Skeletal muscle satellite cell (primary cell): Measurements from ENCODE around the gene OGFOD2. TPM values are rescaled to one million over a fixed set of nuclear protein-coding genes. Genes with fewer than 3 reads are reported as not detected.
"Not testable (repeated sequence)": the region's sequence is repeated elsewhere in the genome, so short reads cannot be mapped to it uniquely, and the experiment has no call there.

Experiments used
- H3K27me3 ChIP-seq: 2 replicates; pipeline ENCODE4 v1.7.0; 2013; ENCODE audit warnings: low read length; ENCODE audit not compliant: control insufficient read depth, insufficient read depth
- H3K36me3 ChIP-seq: 2 replicates; pipeline ENCODE4 v1.7.0; 2013; ENCODE audit warnings: mild to moderate bottlenecking, control low read depth, low read length; ENCODE audit not compliant: insufficient read depth
- H3K4me1 ChIP-seq: 2 replicates; pipeline ENCODE4 v1.7.0; 2013; ENCODE audit warnings: low read length; ENCODE audit not compliant: control insufficient read depth, insufficient read depth
- H3K4me2 ChIP-seq: 2 replicates; pipeline ENCODE4 v1.7.0; 2013; ENCODE audit warnings: mild to moderate bottlenecking, low read length
- H3K4me3 ChIP-seq: 2 replicates; pipeline ENCODE4 v1.7.0; 2013; ENCODE audit warnings: low read length
- H3K9ac ChIP-seq: 2 replicates; pipeline ENCODE4 v1.7.0; 2013; ENCODE audit warnings: mild to moderate bottlenecking, low read depth, low read length, moderate library complexity
- H3K9me3 ChIP-seq: replicated peaks from 2 replicates; pipeline ENCODE4 v1.7.0; 2013; ENCODE audit warnings: mild to moderate bottlenecking, control low read depth, low read length
- total RNA-seq: library from RNA; depleted of rRNA; stranded (reverse); fragments of >200 nt; gene quantifications from 2 replicates; pipeline ENCODE4 v1.2.3, GENCODE V29; 2012; rRNA removed

OGFOD2 gene
- 9.8 and 12.7 TPM in 2 replicates for total RNA-seq

DNA sequence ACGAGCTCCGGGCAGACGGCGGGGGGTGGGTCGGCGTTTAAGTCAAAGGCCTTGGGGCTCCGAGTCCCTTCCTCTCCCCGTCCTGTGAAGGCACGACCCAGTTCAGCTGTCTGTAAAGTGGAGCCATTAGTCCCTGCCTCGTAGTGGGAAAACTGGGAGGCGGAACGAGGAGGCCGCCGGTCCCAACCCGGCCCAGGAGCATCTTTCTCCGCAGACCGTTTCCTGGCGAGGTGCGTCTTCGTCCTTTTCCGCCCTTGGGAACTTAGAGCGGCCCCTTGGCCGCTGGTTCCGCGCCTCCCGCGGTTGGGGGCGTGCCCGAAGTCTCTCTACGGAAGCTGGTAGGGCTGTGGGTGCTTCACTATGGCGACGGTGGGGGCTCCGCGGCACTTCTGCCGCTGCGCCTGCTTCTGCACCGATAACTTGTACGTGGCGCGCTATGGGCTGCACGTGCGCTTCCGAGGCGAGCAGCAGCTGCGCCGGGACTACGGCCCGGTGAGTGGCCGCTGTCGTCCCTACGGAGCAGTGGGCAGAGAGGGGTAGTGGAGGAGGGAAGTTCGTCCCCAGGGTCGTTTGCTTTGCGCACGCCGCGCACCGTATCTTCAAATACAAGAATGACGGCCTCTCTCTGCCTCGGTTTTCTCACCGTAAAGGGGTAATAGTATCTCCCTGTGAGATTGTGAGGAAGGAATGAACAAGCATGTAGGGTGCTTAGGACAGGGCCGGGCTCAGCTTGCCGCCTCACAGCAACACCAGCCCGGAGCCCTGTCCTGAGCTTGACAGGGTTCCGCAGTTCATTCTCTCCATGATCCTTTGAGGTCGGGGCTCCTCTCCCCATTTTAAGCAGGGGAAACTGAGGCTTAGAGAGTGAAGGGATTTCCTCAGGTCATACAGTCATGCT lies at the start of gene OGFOD2:
Gene OGFOD2 (plus strand): TSS at position 353 of the 898 bp plus-strand sequence. CDS start 8 bp downstream, at position 361.
- Histone ChIP-seq H3K4me2 (peak within 1 kb of the TSS; percentile 98), H3K9ac (peak within 1 kb of the TSS; percentile 99), H3K4me1 (peaks cover 23% of the 10 kb centered on the region), H3K36me3 (peaks cover 12% of the 10 kb centered on the region), H3K4me3 (peak within 1 kb of the TSS; percentile 92), H3K9me3 (no peaks in the 10 kb centered on the region), H3K27me3 (no peaks in the 10 kb centered on the region)

DNA sequence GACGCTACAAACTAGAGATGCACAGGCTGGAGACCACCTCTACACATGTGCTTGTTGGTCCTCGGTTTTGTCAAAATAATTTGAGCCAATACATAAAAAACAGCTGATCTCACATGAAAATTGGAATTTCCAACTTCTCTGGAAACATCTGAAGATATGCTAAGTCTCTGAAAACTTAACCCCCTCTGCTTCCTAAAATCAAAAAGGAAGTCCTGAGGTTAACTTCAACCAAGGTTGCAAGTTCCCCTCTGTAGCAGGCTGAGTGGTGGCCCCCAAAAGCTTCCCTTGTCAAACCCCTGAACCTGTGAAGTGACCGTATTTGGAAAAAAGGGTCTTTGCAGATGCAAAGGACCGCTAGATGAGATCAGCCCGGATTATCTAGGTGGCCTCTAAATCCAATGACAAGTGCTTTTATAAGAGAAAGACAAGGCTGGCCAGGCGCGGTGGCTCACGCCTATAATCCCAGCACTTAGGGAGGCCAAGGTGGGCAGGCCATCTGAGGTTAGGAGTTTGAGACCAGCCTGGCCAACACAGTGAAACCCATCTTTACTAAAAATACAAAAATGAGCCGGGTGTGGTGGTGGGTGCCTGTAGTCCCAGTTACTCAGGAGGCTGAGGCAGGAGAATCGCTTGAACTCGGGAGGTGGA lies 47.2 kb upstream of the OGFOD2 start:
- Histone ChIP-seq H3K27me3 (peaks cover 2% of the 10 kb centered on the region), H3K9me3 (no peaks in the 10 kb centered on the region), H3K4me2 (no peak overlapping the region), H3K36me3 (no peaks in the 10 kb centered on the region), H3K9ac (no peak overlapping the region), H3K4me1 (no peaks in the 10 kb centered on the region), H3K4me3 (no peak overlapping the region)

DNA sequence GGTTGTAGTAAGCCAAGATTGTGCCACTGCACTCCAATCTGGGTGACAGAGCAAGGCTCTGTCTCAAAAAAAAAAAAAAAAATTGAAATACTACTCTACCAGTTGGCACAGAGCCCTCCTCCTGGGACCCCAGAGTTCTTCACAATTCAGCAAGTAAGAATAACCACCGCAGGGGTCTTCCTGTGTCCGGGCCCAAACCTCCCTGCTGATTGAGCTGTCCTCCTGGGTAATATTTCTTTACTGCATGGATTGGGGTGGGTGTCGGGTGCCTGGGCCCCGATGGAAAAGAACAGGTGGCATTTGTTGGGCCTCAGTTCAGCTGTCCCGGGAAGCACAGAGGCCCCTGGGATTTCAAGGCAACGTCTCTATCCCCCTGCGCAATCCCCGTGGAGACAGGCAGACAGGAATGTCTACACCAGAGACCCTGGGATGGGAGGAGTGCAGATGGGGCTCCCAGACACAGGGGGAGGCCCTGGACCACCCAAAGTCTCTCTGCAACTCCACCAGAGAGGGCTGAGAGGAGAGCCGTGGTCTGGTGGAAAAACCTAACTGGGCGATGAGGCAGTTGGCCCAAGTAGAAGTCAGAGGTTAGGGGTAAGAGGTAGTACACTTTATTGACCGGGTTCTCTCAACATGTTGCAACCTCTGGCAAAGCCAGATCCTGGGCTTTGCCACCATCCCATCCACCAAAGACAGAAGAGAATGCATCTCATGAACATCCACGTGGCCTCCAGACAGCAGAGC lies 46.5 kb upstream of the OGFOD2 start:
- H3K4me3 ChIP-seq = no peak overlapping the region
- no peaks in the 10 kb centered on the region for H3K9me3 ChIP-seq
- H3K9ac ChIP-seq = no peak overlapping the region
- peaks cover 2% of the 10 kb centered on the region for H3K27me3 ChIP-seq
- no peaks in the 10 kb centered on the region for H3K4me1 ChIP-seq
- H3K4me2 ChIP-seq = no peak overlapping the region
- no peaks in the 10 kb centered on the region for H3K36me3 ChIP-seq

DNA sequence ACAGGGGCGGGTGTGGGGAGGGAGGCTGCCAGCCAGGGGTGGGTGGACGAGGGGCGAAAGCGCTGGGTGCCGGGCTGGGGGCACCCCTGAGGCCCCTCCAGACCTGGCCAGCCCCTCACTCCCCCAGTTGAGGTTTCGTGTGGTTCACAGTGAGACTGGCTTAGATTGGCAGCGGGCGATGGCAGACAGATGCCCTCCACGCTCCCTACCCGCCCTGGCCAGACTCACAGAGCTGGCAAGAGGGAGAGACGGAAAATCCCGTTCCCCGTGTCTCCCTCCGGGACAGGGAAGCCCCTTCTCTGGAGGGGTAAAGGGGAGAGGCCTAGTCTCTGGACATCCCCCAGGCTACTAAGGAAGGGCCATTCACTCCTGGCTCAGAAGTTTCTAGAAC lies 45.9 kb upstream of the OGFOD2 start:
- H3K4me1 ChIP-seq = no peaks in the 10 kb centered on the region
- peaks cover 2% of the 10 kb centered on the region for H3K27me3 ChIP-seq
- no peak overlapping the region for H3K9ac ChIP-seq
- H3K4me3 ChIP-seq = no peak overlapping the region
- H3K9me3 ChIP-seq = no peaks in the 10 kb centered on the region
- no peak overlapping the region for H3K4me2 ChIP-seq
- H3K36me3 ChIP-seq = no peaks in the 10 kb centered on the region

DNA sequence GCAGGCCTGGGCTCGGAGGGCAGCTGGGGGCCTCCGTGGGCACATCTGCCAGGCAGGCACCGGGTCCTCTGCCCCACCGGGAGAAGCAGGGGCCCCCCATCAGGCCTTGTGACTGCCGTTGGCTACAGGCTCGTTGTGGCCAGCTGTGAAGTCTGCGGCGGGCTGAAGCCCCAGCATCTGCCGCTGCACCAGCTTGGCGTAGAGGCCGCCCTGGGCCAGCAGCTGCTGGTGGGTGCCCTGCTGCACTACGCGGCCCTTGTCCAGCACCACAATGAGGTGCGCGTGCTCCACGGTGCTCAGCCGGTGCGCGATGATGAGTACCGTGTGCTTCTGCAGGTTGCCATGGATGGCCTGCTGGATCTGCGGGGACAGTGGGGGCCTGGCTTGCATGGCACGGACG lies 45.2 kb upstream of the OGFOD2 start:
- Histone ChIP-seq H3K9me3 (no peaks in the 10 kb centered on the region), H3K4me3 (no peak overlapping the region), H3K4me2 (no peak overlapping the region), H3K27me3 (peaks cover 2% of the 10 kb centered on the region), H3K9ac (no peak overlapping the region), H3K4me1 (no peaks in the 10 kb centered on the region), H3K36me3 (no peaks in the 10 kb centered on the region)

DNA sequence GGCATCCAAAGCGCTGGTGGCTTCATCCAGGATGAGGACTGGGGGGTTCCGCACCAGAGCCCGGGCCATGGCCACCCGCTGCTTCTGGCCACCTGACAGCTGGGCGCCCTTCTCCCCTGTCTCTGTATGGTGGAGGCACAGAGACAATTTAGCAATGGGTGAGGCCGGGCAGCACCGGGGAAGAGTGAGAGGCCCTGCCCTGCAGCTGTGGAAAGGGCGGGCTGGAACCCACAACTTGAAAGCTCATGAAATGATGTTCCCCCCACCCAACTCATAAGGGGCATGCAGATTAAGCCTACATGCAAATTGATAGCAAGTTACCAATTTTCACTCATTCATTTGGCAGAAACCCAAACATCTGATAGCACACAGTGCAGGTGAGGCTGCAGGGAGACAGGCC lies 42.8 kb upstream of the OGFOD2 start:
- no peaks in the 10 kb centered on the region for H3K36me3 ChIP-seq
- H3K9me3 ChIP-seq = no peaks in the 10 kb centered on the region
- H3K27me3 ChIP-seq = peaks cover 2% of the 10 kb centered on the region
- no peaks in the 10 kb centered on the region for H3K4me1 ChIP-seq
- no peak overlapping the region for H3K4me3 ChIP-seq
- no peak overlapping the region for H3K9ac ChIP-seq
- no peak overlapping the region for H3K4me2 ChIP-seq

DNA sequence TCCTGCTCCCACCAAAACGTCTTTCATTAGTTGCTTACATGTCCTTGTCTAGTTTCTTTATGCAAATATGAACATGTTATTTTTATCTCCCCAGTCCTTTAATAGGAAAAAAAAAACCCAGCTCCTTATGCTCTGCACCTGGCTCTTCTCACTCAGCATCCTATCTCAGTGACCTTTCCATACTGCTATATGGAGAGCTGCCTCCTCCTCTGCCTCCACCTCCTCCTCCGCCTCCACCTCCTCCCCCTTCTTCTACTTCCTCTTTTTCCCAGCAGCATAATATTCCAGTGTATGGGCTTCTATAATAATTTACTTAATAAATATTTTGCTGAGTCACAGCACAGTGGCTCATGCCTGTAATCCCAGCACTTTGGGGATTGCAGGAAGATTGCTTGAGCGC lies 40.3 kb upstream of the OGFOD2 start:
- Histone ChIP-seq H3K27me3 (peaks cover 2% of the 10 kb centered on the region), H3K4me2 (no peak overlapping the region), H3K9me3 (no peaks in the 10 kb centered on the region), H3K9ac (no peak overlapping the region), H3K36me3 (no peaks in the 10 kb centered on the region), H3K4me3 (no peak overlapping the region), H3K4me1 (no peaks in the 10 kb centered on the region)

DNA sequence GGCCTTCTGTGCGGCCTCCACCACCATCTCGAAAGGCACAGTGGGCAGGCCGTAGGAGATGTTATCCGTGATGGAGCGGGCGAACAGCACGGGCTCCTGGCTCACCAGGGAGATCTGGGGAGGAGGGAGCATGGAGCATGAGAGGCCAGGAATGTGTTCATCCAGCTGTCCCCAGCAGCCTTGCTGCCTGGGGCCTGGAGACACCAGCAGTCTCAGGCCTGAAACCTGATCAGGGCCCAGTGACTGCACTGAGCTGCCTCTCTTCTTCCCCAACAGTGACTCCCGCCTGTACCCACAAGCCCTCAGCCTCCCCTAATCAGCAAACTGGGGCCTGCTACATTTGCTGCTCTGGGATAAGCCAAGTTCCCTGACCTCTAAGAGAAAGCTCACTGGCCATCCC lies 39.7 kb upstream of the OGFOD2 start:
- H3K4me3 ChIP-seq = no peak overlapping the region
- H3K27me3 ChIP-seq = no peaks in the 10 kb centered on the region

DNA sequence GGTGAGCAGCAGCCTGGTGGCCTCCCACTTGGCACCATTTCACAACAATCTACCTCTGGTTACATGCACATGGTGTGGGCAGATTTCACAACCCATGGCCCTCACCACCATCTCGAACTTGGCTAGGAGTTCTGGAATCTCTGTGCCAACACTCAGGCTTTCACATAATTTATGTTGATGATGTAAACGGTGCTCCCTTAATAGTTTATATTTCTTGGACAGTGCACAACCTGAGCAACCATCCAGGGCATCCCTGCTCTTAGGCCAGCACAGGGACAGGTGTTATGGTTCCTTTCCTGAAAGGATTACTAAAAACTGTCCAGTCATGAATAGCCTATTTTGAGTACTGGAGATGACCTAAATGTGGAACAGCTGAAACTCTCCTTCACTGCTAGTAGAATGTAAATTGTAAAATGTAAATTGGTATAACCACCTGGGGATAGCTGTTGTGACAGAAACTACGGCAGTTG lies 37.4 kb upstream of the OGFOD2 start:
- H3K4me2 ChIP-seq = no peak overlapping the region
- no peaks in the 10 kb centered on the region for H3K27me3 ChIP-seq
- peaks cover 17% of the 10 kb centered on the region for H3K4me1 ChIP-seq
- H3K36me3 ChIP-seq = no peaks in the 10 kb centered on the region
- no peak overlapping the region for H3K9ac ChIP-seq
- no peaks in the 10 kb centered on the region for H3K9me3 ChIP-seq
- no peak overlapping the region for H3K4me3 ChIP-seq

More for the DNA sequence above, 39.7 kb upstream of the OGFOD2 start:
- no peaks in the 10 kb centered on the region for H3K4me1 ChIP-seq
- H3K36me3 ChIP-seq = no peaks in the 10 kb centered on the region
- H3K9ac ChIP-seq = no peak overlapping the region
- H3K9me3 ChIP-seq = no peaks in the 10 kb centered on the region
- no peak overlapping the region for H3K4me2 ChIP-seq

DNA sequence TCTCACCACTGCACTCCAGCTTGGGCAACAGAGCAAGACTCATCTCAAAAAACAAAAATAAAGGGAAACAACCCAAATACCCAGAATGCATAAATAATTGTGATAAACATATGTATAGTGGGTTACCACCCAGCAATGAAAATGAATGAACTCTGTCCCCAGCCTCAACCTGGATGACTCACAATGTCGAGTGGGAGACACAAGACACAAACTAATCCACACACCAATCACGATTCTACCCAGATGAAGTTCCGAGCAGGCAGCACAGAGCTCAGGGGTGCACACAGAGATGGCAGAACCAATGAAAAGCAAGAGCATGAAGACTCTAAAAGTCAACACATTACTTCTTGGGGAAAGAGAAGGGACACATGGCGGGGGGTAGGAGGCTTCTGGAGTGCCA lies 35.9 kb upstream of the OGFOD2 start:
- Histone ChIP-seq H3K27me3 (no peaks in the 10 kb centered on the region), H3K9me3 (no peaks in the 10 kb centered on the region), H3K36me3 (no peaks in the 10 kb centered on the region), H3K9ac (no peak overlapping the region), H3K4me3 (no peak overlapping the region), H3K4me1 (peaks cover 29% of the 10 kb centered on the region), H3K4me2 (no peak overlapping the region)

DNA sequence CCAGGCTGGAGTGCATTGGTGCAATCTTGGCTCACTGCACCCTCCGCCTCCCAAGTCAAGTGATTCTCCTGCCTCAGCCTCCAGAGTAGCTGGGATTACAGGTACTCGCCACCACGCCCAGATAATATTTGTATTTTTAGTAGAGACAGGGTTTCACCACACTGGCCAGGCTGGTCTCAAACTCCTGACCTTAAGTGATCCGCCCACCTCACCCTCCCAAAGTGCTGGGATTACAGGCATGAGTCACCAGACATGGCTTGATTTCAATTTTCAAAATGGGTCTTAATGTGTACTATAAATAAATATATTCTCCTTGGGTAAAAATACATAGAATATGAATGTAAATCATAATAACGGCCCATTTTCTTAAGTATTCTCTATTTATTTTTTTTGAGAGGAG lies 33.7 kb upstream of the OGFOD2 start:
- peaks cover 48% of the 10 kb centered on the region for H3K4me1 ChIP-seq

More for the DNA sequence above, 33.7 kb upstream of the OGFOD2 start:
- H3K36me3 ChIP-seq, H3K4me2 ChIP-seq, H3K4me3 ChIP-seq, H3K9ac ChIP-seq, H3K9me3 ChIP-seq, H3K27me3 ChIP-seq: not testable (repeated sequence)
